Suprapubic skin (tissue), 3 donors: Measurements from ENCODE around the gene NCKAP5L.

Experiments
- POLR2A ChIP-seq, 2 donors: fragments of 450-650 bp; IDR thresholded peaks; one replicate each; pipeline ENCODE4 v1.6.1; 2017; ENCODE audit warnings: antibody characterized with exemption in 2 of 2, mild to moderate bottlenecking in 2 of 2, moderate library complexity in 2 of 2
- TF ChIP-seq, protein P1 (sequence below), 2 donors: fragments of 200-600 bp in 1 of 2; fragments of 450-650 bp in 1 of 2; sonication (generic) in 1 of 2; IDR thresholded peaks; one replicate each; pipeline ENCODE4 v1.5.1; 2016 to 2019; ENCODE audit warnings: antibody characterized with exemption in 2 of 2, mild to moderate bottlenecking in 1 of 2, moderate library complexity in 1 of 2

- TF ChIP-seq POLR2A (IDR thresholded peaks at IDR 0.05) = no peak
- TF ChIP-seq, protein P1, sequence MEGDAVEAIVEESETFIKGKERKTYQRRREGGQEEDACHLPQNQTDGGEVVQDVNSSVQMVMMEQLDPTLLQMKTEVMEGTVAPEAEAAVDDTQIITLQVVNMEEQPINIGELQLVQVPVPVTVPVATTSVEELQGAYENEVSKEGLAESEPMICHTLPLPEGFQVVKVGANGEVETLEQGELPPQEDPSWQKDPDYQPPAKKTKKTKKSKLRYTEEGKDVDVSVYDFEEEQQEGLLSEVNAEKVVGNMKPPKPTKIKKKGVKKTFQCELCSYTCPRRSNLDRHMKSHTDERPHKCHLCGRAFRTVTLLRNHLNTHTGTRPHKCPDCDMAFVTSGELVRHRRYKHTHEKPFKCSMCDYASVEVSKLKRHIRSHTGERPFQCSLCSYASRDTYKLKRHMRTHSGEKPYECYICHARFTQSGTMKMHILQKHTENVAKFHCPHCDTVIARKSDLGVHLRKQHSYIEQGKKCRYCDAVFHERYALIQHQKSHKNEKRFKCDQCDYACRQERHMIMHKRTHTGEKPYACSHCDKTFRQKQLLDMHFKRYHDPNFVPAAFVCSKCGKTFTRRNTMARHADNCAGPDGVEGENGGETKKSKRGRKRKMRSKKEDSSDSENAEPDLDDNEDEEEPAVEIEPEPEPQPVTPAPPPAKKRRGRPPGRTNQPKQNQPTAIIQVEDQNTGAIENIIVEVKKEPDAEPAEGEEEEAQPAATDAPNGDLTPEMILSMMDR (IDR thresholded peaks at IDR 0.05) = no peak
Measured at GRCh38 chr12:49804821-49805220, 23.4 kb downstream of the NCKAP5L start.
